ENCODE measurements around the gene PLAAT1.

PLAAT1 gene

DNA sequence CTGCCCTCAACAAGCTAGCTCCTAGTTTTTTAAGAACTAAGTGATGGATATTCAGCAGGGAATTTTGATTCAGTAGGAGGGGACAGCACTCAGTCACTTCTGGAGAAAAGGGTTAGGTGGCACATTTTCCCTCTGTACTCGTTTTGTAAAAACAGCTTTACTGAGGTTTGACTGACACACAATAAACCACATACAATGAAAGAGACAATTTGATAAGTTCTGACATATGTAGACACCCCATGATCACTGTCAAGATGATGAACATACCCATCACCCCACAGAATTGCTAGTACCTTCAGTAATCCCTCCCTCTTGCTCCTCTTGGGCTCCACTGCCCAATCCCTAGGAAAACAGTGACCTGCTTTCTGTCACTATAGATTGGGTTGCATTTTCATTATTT lies 29.0 kb upstream of the PLAAT1 start:
- TF ChIP-seq, protein P1, sequence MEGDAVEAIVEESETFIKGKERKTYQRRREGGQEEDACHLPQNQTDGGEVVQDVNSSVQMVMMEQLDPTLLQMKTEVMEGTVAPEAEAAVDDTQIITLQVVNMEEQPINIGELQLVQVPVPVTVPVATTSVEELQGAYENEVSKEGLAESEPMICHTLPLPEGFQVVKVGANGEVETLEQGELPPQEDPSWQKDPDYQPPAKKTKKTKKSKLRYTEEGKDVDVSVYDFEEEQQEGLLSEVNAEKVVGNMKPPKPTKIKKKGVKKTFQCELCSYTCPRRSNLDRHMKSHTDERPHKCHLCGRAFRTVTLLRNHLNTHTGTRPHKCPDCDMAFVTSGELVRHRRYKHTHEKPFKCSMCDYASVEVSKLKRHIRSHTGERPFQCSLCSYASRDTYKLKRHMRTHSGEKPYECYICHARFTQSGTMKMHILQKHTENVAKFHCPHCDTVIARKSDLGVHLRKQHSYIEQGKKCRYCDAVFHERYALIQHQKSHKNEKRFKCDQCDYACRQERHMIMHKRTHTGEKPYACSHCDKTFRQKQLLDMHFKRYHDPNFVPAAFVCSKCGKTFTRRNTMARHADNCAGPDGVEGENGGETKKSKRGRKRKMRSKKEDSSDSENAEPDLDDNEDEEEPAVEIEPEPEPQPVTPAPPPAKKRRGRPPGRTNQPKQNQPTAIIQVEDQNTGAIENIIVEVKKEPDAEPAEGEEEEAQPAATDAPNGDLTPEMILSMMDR (IDR thresholded peaks at IDR 0.05; ENCODE audit: insufficient read depth, low read length, poor library complexity, severe bottlenecking) = no peak
- TF ChIP-seq EZH2phosphoT487 (conservative IDR thresholded peaks at IDR 0.05; ENCODE audit: low read length) = no peak
- Histone ChIP-seq H4K20me1 (ENCODE audit: low read depth, low read length) (no peaks in the 10 kb centered on the region), H3K27me3 (ENCODE audit: low read length) (no peaks in the 10 kb centered on the region), H3K79me2 (ENCODE audit: insufficient read depth, low read length) (no peaks in the 10 kb centered on the region), H3K27ac (ENCODE audit: low read depth, low read length) (no peak overlapping the region), H3K4me3 (ENCODE audit: insufficient read depth, low read length, poor library complexity, severe bottlenecking) (no peak overlapping the region), H3K9me3 (ENCODE audit: insufficient read depth, low read length) (no peaks in the 10 kb centered on the region), H3K9ac (ENCODE audit: low read length) (no peak overlapping the region), H2AFZ (ENCODE audit: low read depth, low read length, severe bottlenecking) (no peak overlapping the region), H3K4me2 (ENCODE audit: low read depth, low read length, poor library complexity, severe bottlenecking) (no peak overlapping the region), H3K36me3 (ENCODE audit: low read length) (no peaks in the 10 kb centered on the region), H3F3A (ENCODE audit: insufficient read depth) (no peaks in the 10 kb centered on the region), H3K9me2 (replicated peaks; ENCODE audit: insufficient read depth, low read length) (no peaks in the 10 kb centered on the region)

- Histone ChIP-seq H3K9me3 (ENCODE audit: insufficient read depth, low read length) (no peaks in the 10 kb centered on the region), H3K36me3 (ENCODE audit: low read length) (no peaks in the 10 kb centered on the region), H3K79me2 (ENCODE audit: insufficient read depth, low read length) (no peaks in the 10 kb centered on the region), H3K9me2 (replicated peaks; ENCODE audit: insufficient read depth, low read length) (no peaks in the 10 kb centered on the region), H2AFZ (ENCODE audit: low read depth, low read length, severe bottlenecking) (no peak overlapping the region), H4K20me1 (ENCODE audit: low read depth, low read length) (no peaks in the 10 kb centered on the region), H3K27me3 (ENCODE audit: low read length) (no peaks in the 10 kb centered on the region), H3K9ac (ENCODE audit: low read length) (no peak overlapping the region), H3K27ac (ENCODE audit: low read depth, low read length) (no peak overlapping the region), H3K4me3 (ENCODE audit: insufficient read depth, low read length, poor library complexity, severe bottlenecking) (no peak overlapping the region), H3F3A (ENCODE audit: insufficient read depth) (no peaks in the 10 kb centered on the region), H3K4me2 (ENCODE audit: low read depth, low read length, poor library complexity, severe bottlenecking) (no peak overlapping the region)
- TF ChIP-seq EZH2phosphoT487 (conservative IDR thresholded peaks at IDR 0.05; ENCODE audit: low read length) = no peak
- TF ChIP-seq, protein P1 (IDR thresholded peaks at IDR 0.05; ENCODE audit: insufficient read depth, low read length, poor library complexity, severe bottlenecking) = no peak
Measured at GRCh38 chr3:193212844-193213243, 28.2 kb upstream of the PLAAT1 start.

DNA sequence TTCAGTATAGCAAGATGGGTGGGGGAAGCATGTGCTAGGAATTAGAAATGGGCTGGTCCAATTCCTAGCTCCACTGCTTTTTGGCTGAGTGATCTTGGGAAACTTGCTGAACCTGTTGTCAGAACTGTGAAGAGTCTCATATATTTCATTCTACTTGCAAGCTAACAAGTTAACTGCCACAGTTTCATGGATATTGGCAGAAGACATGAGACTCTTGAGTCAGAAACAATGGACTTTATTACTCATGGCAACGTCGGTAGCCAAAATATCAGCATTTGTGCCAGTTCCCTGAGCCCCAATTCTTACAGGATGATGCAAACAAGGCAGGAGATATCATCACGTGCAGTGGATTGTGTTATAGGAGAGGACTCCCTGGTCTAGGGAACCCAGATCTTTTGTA lies 26.6 kb upstream of the PLAAT1 start:
- Histone ChIP-seq H2AFZ (ENCODE audit: low read depth, low read length, severe bottlenecking) (no peak overlapping the region), H3K9me2 (replicated peaks; ENCODE audit: insufficient read depth, low read length) (no peaks in the 10 kb centered on the region), H3F3A (ENCODE audit: insufficient read depth) (no peaks in the 10 kb centered on the region), H3K4me2 (ENCODE audit: low read depth, low read length, poor library complexity, severe bottlenecking) (no peak overlapping the region), H3K27ac (ENCODE audit: low read depth, low read length) (no peak overlapping the region), H3K27me3 (ENCODE audit: low read length) (no peaks in the 10 kb centered on the region), H3K79me2 (ENCODE audit: insufficient read depth, low read length) (no peaks in the 10 kb centered on the region), H3K9me3 (ENCODE audit: insufficient read depth, low read length) (no peaks in the 10 kb centered on the region), H3K4me3 (ENCODE audit: insufficient read depth, low read length, poor library complexity, severe bottlenecking) (no peak overlapping the region), H4K20me1 (ENCODE audit: low read depth, low read length) (no peaks in the 10 kb centered on the region), H3K36me3 (ENCODE audit: low read length) (no peaks in the 10 kb centered on the region), H3K9ac (ENCODE audit: low read length) (no peak overlapping the region)
- TF ChIP-seq, protein P1 (IDR thresholded peaks at IDR 0.05; ENCODE audit: insufficient read depth, low read length, poor library complexity, severe bottlenecking) = no peak
- TF ChIP-seq EZH2phosphoT487 (conservative IDR thresholded peaks at IDR 0.05; ENCODE audit: low read length) = no peak
